ENCODE data around the gene LNX2.

LNX2 gene

GRCh38 chr13:27620377-27621115 lies at the start of gene LNX2:
Gene LNX2, minus strand, starts transcription at chr13:27620529. Its CDS starts 38,826 bp downstream, at chr13:27581703.
- peaks cover 27% of the 10 kb centered on the region for H3K36me3 ChIP-seq (ENCODE audit: insufficient read depth, insufficient read length, low read length)

GRCh38 chr13:27667946-27668345 lies 47.6 kb upstream of the LNX2 start:
- Histone ChIP-seq H3K4me3 (ENCODE audit: insufficient read length, low read depth) (no peak overlapping the region), H3K36me3 (ENCODE audit: insufficient read depth, insufficient read length, low read length) (peaks cover 6% of the 10 kb centered on the region), H3K9ac (ENCODE audit: insufficient read length, low read depth) (no peak overlapping the region), H3K4me1 (ENCODE audit: insufficient read depth, insufficient read length) (no peaks in the 10 kb centered on the region), H3K9me3 (ENCODE audit: insufficient read depth, low read length) (no peaks in the 10 kb centered on the region), H3K27me3 (ENCODE audit: insufficient read depth, insufficient read length) (no peaks in the 10 kb centered on the region)
- DNase-seq (ENCODE audit: low read depth, low spot score): no peak
- TF ChIP-seq ZNF274 (IDR thresholded peaks at IDR 0.05; ENCODE audit: low read depth, low read length) (no peak), SUZ12 (IDR thresholded peaks at IDR 0.05; ENCODE audit: extremely low read depth, insufficient read depth, insufficient read length) (no peak), YY1 (IDR thresholded peaks at IDR 0.05; ENCODE audit: insufficient read depth, insufficient read length) (no peak)

More at GRCh38 chr13:27620377-27621115, at the start of gene LNX2:
- Histone ChIP-seq H3K9me3 (ENCODE audit: insufficient read depth, low read length) (no peaks in the 10 kb centered on the region), H3K4me1 (ENCODE audit: insufficient read depth, insufficient read length) (no peaks in the 10 kb centered on the region), H3K4me3 (ENCODE audit: insufficient read length, low read depth) (peak within 1 kb of the TSS; percentile 68), H3K9ac (ENCODE audit: insufficient read length, low read depth) (peak within 1 kb of the TSS; percentile 83), H3K27me3 (ENCODE audit: insufficient read depth, insufficient read length) (peaks cover 6% of the 10 kb centered on the region)
- no peak for TF ChIP-seq SUZ12 (IDR thresholded peaks at IDR 0.05; ENCODE audit: extremely low read depth, insufficient read depth, insufficient read length)
- TF ChIP-seq YY1 (IDR thresholded peaks at IDR 0.05; ENCODE audit: insufficient read depth, insufficient read length): no peak
- no peak for TF ChIP-seq ZNF274 (IDR thresholded peaks at IDR 0.05; ENCODE audit: low read depth, low read length)
- DNase-seq (ENCODE audit: low read depth, low spot score): peak; percentile 87

- no peak overlapping the region for H3K9ac ChIP-seq (ENCODE audit: insufficient read length, low read depth)
- TF ChIP-seq YY1 (IDR thresholded peaks at IDR 0.05; ENCODE audit: insufficient read depth, insufficient read length): no peak
- TF ChIP-seq SUZ12 (IDR thresholded peaks at IDR 0.05; ENCODE audit: extremely low read depth, insufficient read depth, insufficient read length): no peak
- no peak for TF ChIP-seq ZNF274 (IDR thresholded peaks at IDR 0.05; ENCODE audit: low read depth, low read length)
- H3K4me1 ChIP-seq (ENCODE audit: insufficient read depth, insufficient read length): no peaks in the 10 kb centered on the region
- H3K4me3 ChIP-seq (ENCODE audit: insufficient read length, low read depth): no peak overlapping the region
- no peak for DNase-seq (ENCODE audit: low read depth, low spot score)
- H3K9me3 ChIP-seq (ENCODE audit: insufficient read depth, low read length): no peaks in the 10 kb centered on the region
- H3K36me3 ChIP-seq (ENCODE audit: insufficient read depth, insufficient read length, low read length): peaks cover 6% of the 10 kb centered on the region
- no peaks in the 10 kb centered on the region for H3K27me3 ChIP-seq (ENCODE audit: insufficient read depth, insufficient read length)
Observed at GRCh38 chr13:27666951-27667350, 46.6 kb upstream of the LNX2 start.

GRCh38 chr13:27665761-27666160 lies 45.4 kb upstream of the LNX2 start:
- Histone ChIP-seq H3K4me1 (ENCODE audit: insufficient read depth, insufficient read length) (no peaks in the 10 kb centered on the region), H3K9ac (ENCODE audit: insufficient read length, low read depth) (no peak overlapping the region), H3K36me3 (ENCODE audit: insufficient read depth, insufficient read length, low read length) (peaks cover 6% of the 10 kb centered on the region), H3K27me3 (ENCODE audit: insufficient read depth, insufficient read length) (no peaks in the 10 kb centered on the region), H3K4me3 (ENCODE audit: insufficient read length, low read depth) (no peak overlapping the region), H3K9me3 (ENCODE audit: insufficient read depth, low read length) (no peaks in the 10 kb centered on the region)
- TF ChIP-seq SUZ12 (IDR thresholded peaks at IDR 0.05; ENCODE audit: extremely low read depth, insufficient read depth, insufficient read length) (no peak), YY1 (IDR thresholded peaks at IDR 0.05; ENCODE audit: insufficient read depth, insufficient read length) (no peak), ZNF274 (IDR thresholded peaks at IDR 0.05; ENCODE audit: low read depth, low read length) (no peak)
- no peak for DNase-seq (ENCODE audit: low read depth, low spot score)

- DNase-seq (ENCODE audit: low read depth, low spot score): peak; percentile 3
- Histone ChIP-seq H3K4me3 (ENCODE audit: insufficient read length, low read depth) (no peak overlapping the region), H3K9ac (ENCODE audit: insufficient read length, low read depth) (no peak overlapping the region), H3K9me3 (ENCODE audit: insufficient read depth, low read length) (no peaks in the 10 kb centered on the region), H3K36me3 (ENCODE audit: insufficient read depth, insufficient read length, low read length) (peaks cover 6% of the 10 kb centered on the region), H3K4me1 (ENCODE audit: insufficient read depth, insufficient read length) (no peaks in the 10 kb centered on the region), H3K27me3 (ENCODE audit: insufficient read depth, insufficient read length) (no peaks in the 10 kb centered on the region)
- TF ChIP-seq ZNF274 (IDR thresholded peaks at IDR 0.05; ENCODE audit: low read depth, low read length) (no peak), YY1 (IDR thresholded peaks at IDR 0.05; ENCODE audit: insufficient read depth, insufficient read length) (no peak), SUZ12 (IDR thresholded peaks at IDR 0.05; ENCODE audit: extremely low read depth, insufficient read depth, insufficient read length) (no peak)
Observed at GRCh38 chr13:27665333-27665732, 45.0 kb upstream of the LNX2 start.

GRCh38 chr13:27663947-27664346 lies 43.6 kb upstream of the LNX2 start:
- no peaks in the 10 kb centered on the region for H3K27me3 ChIP-seq (ENCODE audit: insufficient read depth, insufficient read length)
- no peak overlapping the region for H3K4me3 ChIP-seq (ENCODE audit: insufficient read length, low read depth)
- DNase-seq (ENCODE audit: low read depth, low spot score): no peak
- H3K9ac ChIP-seq (ENCODE audit: insufficient read length, low read depth): no peak overlapping the region
- no peaks in the 10 kb centered on the region for H3K4me1 ChIP-seq (ENCODE audit: insufficient read depth, insufficient read length)
- H3K36me3 ChIP-seq (ENCODE audit: insufficient read depth, insufficient read length, low read length): peaks cover 6% of the 10 kb centered on the region
- no peaks in the 10 kb centered on the region for H3K9me3 ChIP-seq (ENCODE audit: insufficient read depth, low read length)
- TF ChIP-seq ZNF274 (IDR thresholded peaks at IDR 0.05; ENCODE audit: low read depth, low read length) (no peak), YY1 (IDR thresholded peaks at IDR 0.05; ENCODE audit: insufficient read depth, insufficient read length) (no peak), SUZ12 (IDR thresholded peaks at IDR 0.05; ENCODE audit: extremely low read depth, insufficient read depth, insufficient read length) (no peak)

GRCh38 chr13:27662738-27663470 lies 42.6 kb upstream of the LNX2 start:
- H3K4me1 ChIP-seq (ENCODE audit: insufficient read depth, insufficient read length): no peaks in the 10 kb centered on the region
- no peaks in the 10 kb centered on the region for H3K9me3 ChIP-seq (ENCODE audit: insufficient read depth, low read length)
- H3K9ac ChIP-seq (ENCODE audit: insufficient read length, low read depth): no peak overlapping the region
- DNase-seq (ENCODE audit: low read depth, low spot score): no peak
- TF ChIP-seq YY1 (IDR thresholded peaks at IDR 0.05; ENCODE audit: insufficient read depth, insufficient read length): no peak
- TF ChIP-seq SUZ12 (IDR thresholded peaks at IDR 0.05; ENCODE audit: extremely low read depth, insufficient read depth, insufficient read length): no peak
- TF ChIP-seq ZNF274 (IDR thresholded peaks at IDR 0.05; ENCODE audit: low read depth, low read length): no peak
- no peak overlapping the region for H3K4me3 ChIP-seq (ENCODE audit: insufficient read length, low read depth)
- peaks cover 6% of the 10 kb centered on the region for H3K36me3 ChIP-seq (ENCODE audit: insufficient read depth, insufficient read length, low read length)
- no peaks in the 10 kb centered on the region for H3K27me3 ChIP-seq (ENCODE audit: insufficient read depth, insufficient read length)
